ENCODE results near the gene GALNT18.

Gene GALNT18

GRCh38 chr11:11624204-11624603 is 2.4 kb upstream of the GALNT18 start:
- DNase-seq, result no peak

GRCh38 chr11:11622772-11623171 is 967 bp upstream of the GALNT18 start:
- no peak for DNase-seq

GRCh38 chr11:11622340-11622706 is 518 bp upstream of the GALNT18 start:
- no peak for DNase-seq

GRCh38 chr11:11620921-11621572 is 758 bp downstream of the GALNT18 start:
- peak in 1 of 2 donors; percentile 41 for DNase-seq

GRCh38 chr11:11620173-11620920 is 1.5 kb downstream of the GALNT18 start:
- no peak for DNase-seq

GRCh38 chr11:11618973-11619435 is 2.8 kb downstream of the GALNT18 start:
- no peak for DNase-seq

- DNase-seq, result no peak
These were observed 6.7 kb downstream of the GALNT18 start for GRCh38 chr11:11615086-11615485.

GRCh38 chr11:11612439-11612838 is 9.4 kb downstream of the GALNT18 start:
- DNase-seq, result no peak

- no peak for DNase-seq
These were observed 10.4 kb downstream of the GALNT18 start for GRCh38 chr11:11611381-11611780.

- no peak for DNase-seq
These were observed 13.0 kb downstream of the GALNT18 start for GRCh38 chr11:11608783-11609232.

- DNase-seq, result no peak
These were observed 14.0 kb downstream of the GALNT18 start for GRCh38 chr11:11607772-11608171.

- no peak for DNase-seq
These were observed 15.9 kb downstream of the GALNT18 start for GRCh38 chr11:11605821-11606450.

- DNase-seq, result no peak
These were observed 16.6 kb downstream of the GALNT18 start for GRCh38 chr11:11605181-11605580.

GRCh38 chr11:11604370-11604990 is 17.3 kb downstream of the GALNT18 start:
- no peak for DNase-seq

GRCh38 chr11:11602011-11602410 is 19.8 kb downstream of the GALNT18 start:
- no peak for DNase-seq

GRCh38 chr11:11600288-11600687 is 21.5 kb downstream of the GALNT18 start:
- DNase-seq, result no peak

- no peak for DNase-seq
These were observed 23.6 kb downstream of the GALNT18 start for GRCh38 chr11:11598243-11598642.

- no peak for DNase-seq
These were observed 27.6 kb downstream of the GALNT18 start for GRCh38 chr11:11594162-11594561.

- DNase-seq, result no peak
These were observed 29.6 kb downstream of the GALNT18 start for GRCh38 chr11:11592146-11592684.

GRCh38 chr11:11589437-11589836 is 32.4 kb downstream of the GALNT18 start:
- no peak for DNase-seq

- no peak for DNase-seq
These were observed 32.9 kb downstream of the GALNT18 start for GRCh38 chr11:11588891-11589290.

GRCh38 chr11:11588243-11588642 is 33.6 kb downstream of the GALNT18 start:
- no peak for DNase-seq

- no peak for DNase-seq
These were observed 34.7 kb downstream of the GALNT18 start for GRCh38 chr11:11587122-11587521.

All from inflammatory macrophage (primary cell).